Measurements from ENCODE around the gene PTPRN2. TPM values are rescaled to one million over a fixed set of nuclear protein-coding genes. Genes with fewer than 3 reads are reported as not detected.

PTPRN2 gene
- total and polyA plus RNA-seq, 8 donors = 4.9 to 136 (median 46.8) TPM

DNA sequence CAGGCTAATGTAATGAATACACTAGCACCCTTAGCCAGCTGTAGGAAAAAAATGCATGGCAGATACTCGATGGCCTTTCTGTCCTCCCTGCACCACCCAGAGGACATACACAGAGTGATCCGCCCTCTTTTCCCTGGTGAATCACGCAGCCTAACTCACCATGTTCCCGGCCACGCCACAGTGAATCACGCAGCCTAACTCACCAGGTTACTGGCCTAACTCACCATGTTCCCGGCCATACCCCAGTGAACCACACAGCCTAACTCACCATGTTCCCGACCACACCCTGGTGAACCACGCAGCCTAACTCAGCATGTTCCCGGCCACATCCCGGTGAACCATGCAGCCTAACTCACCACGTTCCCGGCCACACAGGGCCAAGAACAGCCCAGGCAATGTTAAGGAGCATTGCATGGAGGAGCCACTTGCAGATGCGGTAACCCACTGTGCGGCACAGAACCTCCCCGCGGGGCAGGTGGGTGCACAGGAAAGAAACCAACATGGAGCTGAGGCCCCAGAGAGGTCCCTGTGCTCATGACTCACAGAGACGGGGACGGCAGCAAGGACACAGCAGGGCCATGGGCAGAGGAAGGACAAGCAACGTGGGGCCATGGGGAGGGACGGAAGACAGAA is 742.3 kb downstream of the PTPRN2 start:
- no peak for DNase-seq
- intact Hi-C loops (cut with DNase I; ENCODE audit: low total_unique reads) = no loop called here
- no peak overlapping the region for H3K4me3 ChIP-seq
- no peaks in the 10 kb centered on the region for H3K4me1 ChIP-seq
- TF ChIP-seq POLR2A (IDR thresholded peaks at IDR 0.05) = no peak
- TF ChIP-seq POLR2AphosphoS5 (IDR thresholded peaks at IDR 0.05) = no peak
- TF ChIP-seq, protein P1, sequence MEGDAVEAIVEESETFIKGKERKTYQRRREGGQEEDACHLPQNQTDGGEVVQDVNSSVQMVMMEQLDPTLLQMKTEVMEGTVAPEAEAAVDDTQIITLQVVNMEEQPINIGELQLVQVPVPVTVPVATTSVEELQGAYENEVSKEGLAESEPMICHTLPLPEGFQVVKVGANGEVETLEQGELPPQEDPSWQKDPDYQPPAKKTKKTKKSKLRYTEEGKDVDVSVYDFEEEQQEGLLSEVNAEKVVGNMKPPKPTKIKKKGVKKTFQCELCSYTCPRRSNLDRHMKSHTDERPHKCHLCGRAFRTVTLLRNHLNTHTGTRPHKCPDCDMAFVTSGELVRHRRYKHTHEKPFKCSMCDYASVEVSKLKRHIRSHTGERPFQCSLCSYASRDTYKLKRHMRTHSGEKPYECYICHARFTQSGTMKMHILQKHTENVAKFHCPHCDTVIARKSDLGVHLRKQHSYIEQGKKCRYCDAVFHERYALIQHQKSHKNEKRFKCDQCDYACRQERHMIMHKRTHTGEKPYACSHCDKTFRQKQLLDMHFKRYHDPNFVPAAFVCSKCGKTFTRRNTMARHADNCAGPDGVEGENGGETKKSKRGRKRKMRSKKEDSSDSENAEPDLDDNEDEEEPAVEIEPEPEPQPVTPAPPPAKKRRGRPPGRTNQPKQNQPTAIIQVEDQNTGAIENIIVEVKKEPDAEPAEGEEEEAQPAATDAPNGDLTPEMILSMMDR (IDR thresholded peaks at IDR 0.05) = no peak
- no peak for TF ChIP-seq EP300 (IDR thresholded peaks at IDR 0.05)
- no peak overlapping the region for H3K27ac ChIP-seq
- 91 to 95% (median 93%) methylated on average over 21 of the region's 21 CpGs for WGBS, 5 donors
- peaks cover 0 to 5% (median 0%) of the 10 kb centered on the region in 3 donors for H3K27me3 ChIP-seq
- no peaks in the 10 kb centered on the region for H3K9me3 ChIP-seq
- H3K36me3 ChIP-seq = no peaks in the 10 kb centered on the region

DNA sequence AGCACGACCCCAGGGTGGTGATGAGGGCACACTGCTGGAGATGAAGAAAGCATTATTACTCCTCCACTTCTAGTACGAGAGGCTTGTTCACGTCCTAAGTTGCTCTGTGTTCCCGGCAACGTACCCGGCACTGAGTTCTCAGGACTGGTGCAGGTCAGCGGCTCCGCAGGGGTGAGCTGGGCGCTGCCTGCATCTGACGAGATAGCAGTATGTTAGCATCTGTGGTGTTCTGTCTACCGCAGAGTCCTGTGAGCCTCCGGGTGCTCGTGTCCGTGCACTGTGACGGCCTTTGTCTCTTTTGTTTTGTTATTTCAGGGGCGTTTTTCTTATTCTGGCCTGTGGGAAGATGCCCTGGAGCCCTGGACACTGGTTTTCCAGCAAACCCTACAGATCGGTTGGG is 743.0 kb downstream of the PTPRN2 start:
- no peak overlapping the region for H3K27ac ChIP-seq
- WGBS, 5 donors = 90 to 95% (median 93%) methylated on average over 17 of the region's 17 CpGs
- H3K4me1 ChIP-seq = no peaks in the 10 kb centered on the region
- H3K36me3 ChIP-seq = no peaks in the 10 kb centered on the region
- no peak for DNase-seq
- no peaks in the 10 kb centered on the region for H3K9me3 ChIP-seq
- TF ChIP-seq EP300 (IDR thresholded peaks at IDR 0.05) (no peak), POLR2AphosphoS5 (IDR thresholded peaks at IDR 0.05) (no peak), POLR2A (IDR thresholded peaks at IDR 0.05) (no peak)
- TF ChIP-seq, protein P1 (IDR thresholded peaks at IDR 0.05) = no peak
- peaks cover 0 to 5% (median 0%) of the 10 kb centered on the region in 3 donors for H3K27me3 ChIP-seq
- no peak overlapping the region for H3K4me3 ChIP-seq
- intact Hi-C loops (cut with DNase I; ENCODE audit: low total_unique reads) = no loop called here

DNA sequence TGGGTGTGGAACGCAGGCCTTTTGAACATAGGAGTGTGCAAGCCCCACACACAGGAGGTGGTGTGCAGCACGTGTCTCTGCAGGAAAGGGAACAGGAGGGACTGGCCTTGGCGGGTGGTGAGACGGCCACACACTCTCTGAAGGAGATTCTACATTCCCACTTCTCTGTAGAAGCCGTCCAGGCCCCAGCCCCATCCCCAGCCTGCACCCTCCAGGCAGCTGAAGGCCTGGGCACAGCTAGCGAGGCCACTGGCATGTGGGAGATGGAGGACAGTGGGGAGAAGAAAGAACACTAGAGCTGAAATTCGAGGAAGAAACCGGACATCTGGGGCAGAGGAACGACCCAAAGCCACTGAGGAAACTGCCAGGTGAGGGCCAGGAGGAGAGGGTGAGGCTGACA is 743.5 kb downstream of the PTPRN2 start:
- H3K9me3 ChIP-seq = no peaks in the 10 kb centered on the region
- intact Hi-C loops (cut with DNase I; ENCODE audit: low total_unique reads) = no loop called here
- H3K27me3 ChIP-seq = peaks cover 0 to 5% (median 0%) of the 10 kb centered on the region in 3 donors
- no peak overlapping the region for H3K27ac ChIP-seq
- H3K4me3 ChIP-seq = no peak overlapping the region
- no peaks in the 10 kb centered on the region for H3K36me3 ChIP-seq
- WGBS, 5 donors = 84 to 89% (median 85%) methylated on average over 9 of the region's 9 CpGs
- H3K4me1 ChIP-seq = no peaks in the 10 kb centered on the region
- no peak for DNase-seq
- TF ChIP-seq, protein P1 (IDR thresholded peaks at IDR 0.05) = no peak

DNA sequence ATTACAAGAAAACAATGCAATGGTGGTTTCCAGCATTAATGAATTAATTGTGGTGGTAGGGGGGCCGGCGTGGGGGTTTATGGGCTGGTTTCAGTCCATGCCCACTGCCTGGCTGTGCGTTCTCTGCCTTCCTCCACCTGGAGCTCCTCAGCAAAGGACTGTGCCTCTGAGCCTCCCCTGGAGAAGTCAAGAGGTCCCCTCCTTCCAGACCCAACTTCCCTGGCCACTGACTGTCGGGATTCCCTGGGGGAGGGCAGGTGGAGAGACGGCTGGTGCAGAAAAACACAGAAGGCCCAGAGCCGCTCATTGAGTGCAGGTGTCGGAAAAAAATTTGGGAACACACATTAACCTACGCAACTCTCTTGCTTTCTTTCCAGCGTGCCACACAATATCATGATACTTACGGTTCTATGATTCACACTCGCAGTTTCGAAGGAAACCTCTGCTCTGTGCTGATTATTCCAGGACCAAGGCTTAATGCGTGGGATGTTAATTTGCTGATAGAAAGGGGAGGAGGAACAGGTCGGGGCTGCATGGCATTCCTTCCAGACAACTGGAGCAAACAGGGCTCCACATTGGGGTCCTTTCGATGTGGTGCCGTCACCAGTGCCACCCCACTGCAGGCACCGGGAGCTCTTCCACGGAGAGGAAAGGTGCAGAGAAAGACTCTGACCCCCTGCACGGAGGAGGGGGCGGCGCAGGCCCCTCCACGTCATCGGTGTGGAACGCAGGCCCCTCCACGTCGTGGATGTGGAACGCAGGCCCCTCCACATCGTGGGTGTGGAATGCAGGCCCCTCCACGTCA is 744.1 kb downstream of the PTPRN2 start:
- WGBS, 5 donors = 84 to 92% (median 91%) methylated on average over 28 to 29 of the region's 29 CpGs
- DNase-seq = no peak
- intact Hi-C loops (cut with DNase I; ENCODE audit: low total_unique reads) = no loop called here
- peaks cover 0 to 1% (median 0%) of the 10 kb centered on the region in 3 donors for H3K27me3 ChIP-seq
- H3K4me3 ChIP-seq = no peak overlapping the region
- H3K36me3 ChIP-seq = no peaks in the 10 kb centered on the region
- no peaks in the 10 kb centered on the region for H3K4me1 ChIP-seq
- H3K27ac ChIP-seq = no peak overlapping the region
- TF ChIP-seq, protein P1 (IDR thresholded peaks at IDR 0.05) = no peak
- no peak for TF ChIP-seq EP300 (IDR thresholded peaks at IDR 0.05)
- TF ChIP-seq POLR2A (IDR thresholded peaks at IDR 0.05) = no peak
- no peak for TF ChIP-seq POLR2AphosphoS5 (IDR thresholded peaks at IDR 0.05)
- H3K9me3 ChIP-seq = no peaks in the 10 kb centered on the region
